Ovary (tissue), 9 donors: ENCODE results near the gene TGFBR2. TPM values are rescaled to one million over a fixed set of nuclear protein-coding genes. Genes with fewer than 3 reads are reported as not detected.

ENCODE experiments used
- DNase-seq, 5 donors: peaks; one replicate each; pipeline ENCODE4 v3.0.0-alpha.2; 2019 to 2020
- H3K27ac ChIP-seq, 2 donors: fragments of 200-600 bp; one replicate each; pipeline versions ENCODE4 v1.5.1 to v1.8.0; 2019 to 2022
- H3K27me3 ChIP-seq: fragments of 200-600 bp; one replicate; pipeline ENCODE4 v1.8.0; 2022
- H3K36me3 ChIP-seq: fragments of 200-600 bp; sonication (generic); one replicate; pipeline ENCODE4 v1.5.1; 2019
- H3K4me1 ChIP-seq: one replicate; pipeline ENCODE4 v1.8.1; 2013; ENCODE audit warnings: mild to moderate bottlenecking, moderate library complexity; ENCODE audit not compliant: insufficient read depth
- H3K4me3 ChIP-seq: fragments of 200-600 bp; sonication (generic); one replicate; pipeline ENCODE4 v1.5.1; 2017
- H3K9me3 ChIP-seq, 2 donors: fragments of 200-600 bp in 1 of 2; sonication (generic) in 1 of 2; one replicate each; pipeline versions ENCODE4 v1.5.1 to v1.8.1; 2013 to 2019; ENCODE audit warnings: mild to moderate bottlenecking in 1 of 2, moderate library complexity in 1 of 2
- EP300 ChIP-seq: sonication (generic); formaldehyde crosslinking; IDR thresholded peaks from one replicate; pipeline ENCODE4 v1.6.1; 2017; ENCODE audit warnings: antibody characterized with exemption
- POLR2A ChIP-seq: fragments of 450-650 bp; IDR thresholded peaks from one replicate; pipeline ENCODE4 v1.6.1; 2017; ENCODE audit warnings: antibody characterized with exemption, mild to moderate bottlenecking, moderate library complexity
- WGBS, 3 donors: extraction: QIAGEN DNeasy Blood & Tissue Kit in 1 of 3; methylation state at CpG; one replicate each; pipeline versions ENCODE4 v1.1.5 to v1.1.7; 2013 to 2017; 5-methylcytosine and 5-hydroxymethylcytosine counted together
- intact Hi-C, 4 donors: fragments of 100-400 bp; cut with DNase I; formaldehyde crosslinking; loops; one replicate each; pipeline versions ENCODE4 v1.11.0 to v1.15.1; 2022 to 2023
- polyA plus RNA-seq, 2 donors: library from polyadenylated mRNA; stranded (reverse); fragments of 200-250 nt in 1 of 2; fragments of 350-450 nt in 1 of 2; fragmentation: Illumina TruSeq in 1 of 2; extraction: RNeasy Lipid Tissue Mini Kit (QIAGEN cat#74804) in 1 of 2; gene quantifications; one replicate each; pipeline ENCODE4 v1.2.3, GENCODE V29; 2013 to 2014
- total RNA-seq, 7 donors: library from RNA; depleted of rRNA in 2 of 7; stranded (reverse); fragments of >200 nt in 2 of 7; fragmentation: NEBNext Ultra II Directional in 3 of 7; extraction: Animal tissue kit (Norgen Biotek cat#: 25700) in 3 of 7; gene quantifications; one replicate each; pipeline versions ENCODE4 v1.1.0 to v1.2.4, GENCODE V29; 2016 to 2023
- TF ChIP-seq, protein P1 (sequence below), 3 donors: fragments of 450-650 bp in 2 of 3; fragments of 200-600 bp in 1 of 3; IDR thresholded peaks; one replicate each; pipeline versions ENCODE4 v1.5.1 to v1.8.0; 2016 to 2022; ENCODE audit warnings: antibody characterized with exemption in 3 of 3, mild to moderate bottlenecking in 1 of 3
- donor health status: DM: no; HTN: no; CAD: no; lungs with moderate emphysema.
- donor health status: DM: no; HTN: no; CAD: no.
- donor health status: Bipolar disorder and iron deficiency.
- donor health status: DM: yes; HTN: yes; CAD: no.
- donor health status: DM: no; HTN: no; CAD: no.
- donor health status: DM: yes; HTN: yes; CAD: no.

The TGFBR2 gene
- total and polyA plus RNA-seq, 9 donors, result 26.8 to 158 (median 53.8) TPM

- peaks cover 0 to 6% of the 10 kb centered on the region in 2 donors for H3K9me3 ChIP-seq
- 88 to 89% (median 88%) methylated on average over 3 of the region's 3 CpGs for WGBS, 3 donors
- peaks cover 2% of the 10 kb centered on the region for H3K4me1 ChIP-seq
- H3K27ac ChIP-seq, result no peak overlapping the region
- H3K27me3 ChIP-seq, result no peaks in the 10 kb centered on the region
- intact Hi-C loops, result no loop called here
- no peak overlapping the region for H3K4me3 ChIP-seq
- TF ChIP-seq EP300 (no peak), POLR2A (no peak)
- TF ChIP-seq, protein P1, sequence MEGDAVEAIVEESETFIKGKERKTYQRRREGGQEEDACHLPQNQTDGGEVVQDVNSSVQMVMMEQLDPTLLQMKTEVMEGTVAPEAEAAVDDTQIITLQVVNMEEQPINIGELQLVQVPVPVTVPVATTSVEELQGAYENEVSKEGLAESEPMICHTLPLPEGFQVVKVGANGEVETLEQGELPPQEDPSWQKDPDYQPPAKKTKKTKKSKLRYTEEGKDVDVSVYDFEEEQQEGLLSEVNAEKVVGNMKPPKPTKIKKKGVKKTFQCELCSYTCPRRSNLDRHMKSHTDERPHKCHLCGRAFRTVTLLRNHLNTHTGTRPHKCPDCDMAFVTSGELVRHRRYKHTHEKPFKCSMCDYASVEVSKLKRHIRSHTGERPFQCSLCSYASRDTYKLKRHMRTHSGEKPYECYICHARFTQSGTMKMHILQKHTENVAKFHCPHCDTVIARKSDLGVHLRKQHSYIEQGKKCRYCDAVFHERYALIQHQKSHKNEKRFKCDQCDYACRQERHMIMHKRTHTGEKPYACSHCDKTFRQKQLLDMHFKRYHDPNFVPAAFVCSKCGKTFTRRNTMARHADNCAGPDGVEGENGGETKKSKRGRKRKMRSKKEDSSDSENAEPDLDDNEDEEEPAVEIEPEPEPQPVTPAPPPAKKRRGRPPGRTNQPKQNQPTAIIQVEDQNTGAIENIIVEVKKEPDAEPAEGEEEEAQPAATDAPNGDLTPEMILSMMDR (IDR thresholded peaks at IDR 0.05), result no peak
- no peak for DNase-seq
- no peaks in the 10 kb centered on the region for H3K36me3 ChIP-seq
Measured at GRCh38 chr3:30700702-30701321, 94.4 kb downstream of the TGFBR2 start.

- intact Hi-C loops, result no loop called here
Measured at GRCh38 chr3:30702038-30702827, 95.8 kb downstream of the TGFBR2 start.

DNA sequence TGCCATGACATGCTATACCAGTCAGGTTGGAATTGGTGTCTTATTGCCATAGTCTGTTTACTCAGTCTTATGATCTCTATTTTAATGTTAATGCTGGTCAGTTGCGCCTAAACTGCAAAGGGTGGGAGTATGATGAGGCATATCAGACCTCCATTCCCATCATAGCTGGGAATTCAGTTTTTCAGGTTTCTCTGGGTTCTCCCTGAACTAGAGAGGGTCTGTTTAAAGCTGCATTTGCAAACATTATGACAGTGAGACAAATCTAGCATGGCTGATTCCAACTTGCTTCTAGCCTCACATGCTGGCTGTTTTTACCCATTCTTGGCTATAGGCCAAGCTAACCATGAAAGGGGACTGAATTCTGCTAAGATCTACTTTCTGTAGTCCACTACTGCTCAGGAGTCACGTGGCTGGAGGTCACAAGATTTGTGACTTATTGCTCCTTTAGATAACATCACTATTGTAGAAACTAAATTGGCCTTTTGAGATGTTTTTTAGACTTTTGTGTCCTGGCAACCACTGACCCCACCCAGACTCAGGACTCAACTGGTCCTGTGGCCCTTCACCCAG is 96.5 kb downstream of the TGFBR2 start:
- no peak overlapping the region for H3K27ac ChIP-seq
- whole genome bisulfite sequencing, 3 donors, result 91 to 93% (median 92%) methylated on average over 2 of the region's 2 CpGs
- H3K4me3 ChIP-seq, result no peak overlapping the region
- DNase-seq, result no peak
- peaks cover 0 to 6% of the 10 kb centered on the region in 2 donors for H3K9me3 ChIP-seq
- TF ChIP-seq POLR2A (no peak), EP300 (no peak)
- TF ChIP-seq, protein P1 (IDR thresholded peaks at IDR 0.05), result no peak
- no peaks in the 10 kb centered on the region for H3K36me3 ChIP-seq
- no peaks in the 10 kb centered on the region for H3K27me3 ChIP-seq
- no peaks in the 10 kb centered on the region for H3K4me1 ChIP-seq
- intact Hi-C loops, result no loop called here

More at GRCh38 chr3:30702038-30702827, 95.8 kb downstream of the TGFBR2 start:
- Histone ChIP-seq H3K9me3 (peaks cover 0 to 6% of the 10 kb centered on the region in 2 donors), H3K4me1 (no peaks in the 10 kb centered on the region), H3K4me3 (no peak overlapping the region), H3K27ac (no peak overlapping the region), H3K36me3 (no peaks in the 10 kb centered on the region), H3K27me3 (no peaks in the 10 kb centered on the region)
- no peak for DNase-seq
- TF ChIP-seq, protein P1 (IDR thresholded peaks at IDR 0.05), result no peak
- no peak for TF ChIP-seq EP300
- TF ChIP-seq POLR2A, result no peak

DNA sequence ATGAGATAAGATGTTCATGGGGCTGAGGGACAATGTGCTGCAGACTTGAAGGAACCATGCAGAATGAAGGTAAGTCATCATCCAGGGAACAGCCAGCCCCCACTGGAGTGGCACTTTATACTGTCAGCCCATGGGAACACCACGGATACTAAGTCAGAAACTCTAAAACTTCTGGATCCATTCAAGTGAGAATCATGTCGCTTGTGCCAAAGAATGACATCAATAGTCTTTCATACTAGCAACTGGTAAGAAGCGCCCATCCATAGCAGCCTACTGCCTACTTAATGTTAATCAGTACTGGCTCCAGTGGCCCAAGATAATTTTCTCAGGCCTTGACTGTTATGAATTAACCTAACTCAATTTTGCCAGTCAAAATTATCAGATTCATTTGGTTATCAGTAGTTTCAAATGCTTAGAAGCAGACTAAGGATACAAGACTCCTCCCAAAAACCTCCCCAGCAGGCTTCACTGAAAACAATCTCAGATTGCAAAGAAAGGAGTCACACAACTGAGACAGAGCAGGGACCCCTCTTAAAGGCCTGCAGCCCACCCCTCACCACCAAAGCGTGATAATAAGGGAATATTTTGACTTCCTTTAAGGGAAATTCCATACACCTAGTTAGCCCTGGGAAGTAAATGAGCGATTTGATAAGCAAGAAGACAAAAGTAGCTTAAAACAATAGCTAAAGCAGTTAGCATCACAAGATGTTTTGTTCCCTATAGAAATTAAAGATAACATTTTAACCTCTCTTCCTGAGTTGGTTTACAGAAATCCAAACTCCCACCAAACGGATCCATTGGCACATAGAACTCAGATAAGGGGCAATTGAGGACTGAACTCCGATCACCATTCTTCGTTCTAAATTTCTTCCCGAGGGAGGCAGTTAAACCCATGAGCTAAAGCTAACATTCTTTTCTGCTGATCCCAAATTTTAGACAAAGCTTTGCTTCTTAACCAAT is 98.8 kb downstream of the TGFBR2 start:
- intact Hi-C loops, result no loop called here

More for the DNA sequence above, 98.8 kb downstream of the TGFBR2 start:
- WGBS, 3 donors, result 87 to 93% (median 90%) methylated on average over 9 of the region's 9 CpGs
- Histone ChIP-seq H3K9me3 (peaks cover 0 to 6% of the 10 kb centered on the region in 2 donors), H3K36me3 (no peaks in the 10 kb centered on the region), H3K27ac (no peak overlapping the region), H3K4me3 (no peak overlapping the region), H3K4me1 (no peaks in the 10 kb centered on the region), H3K27me3 (no peaks in the 10 kb centered on the region)
- no peak for DNase-seq
- TF ChIP-seq POLR2A (no peak), EP300 (no peak)
- TF ChIP-seq, protein P1 (IDR thresholded peaks at IDR 0.05), result no peak
